H1 (cell line): ENCODE results near the gene TMBIM1. TPM values are rescaled to one million over a fixed set of nuclear protein-coding genes. Genes with fewer than 3 reads are reported as not detected.

ENCODE experiments used
- CTCF ChIA-PET: fragments of 300-600 bp; sonication (Branson Sonifier 250); formaldehyde crosslinking; loops from one replicate; lab custom pipeline; 2021; ENCODE audit not compliant: partially characterized antibody; lab: Charles Lee
- POLR2A ChIA-PET: fragments of 300-600 bp; sonication (Branson Sonifier 250); formaldehyde crosslinking; loops from one replicate; lab custom pipeline; 2021; ENCODE audit warnings: inconsistent platforms; ENCODE audit not compliant: partially characterized antibody; lab: Charles Lee
- DNase-seq, 2 experiments: peaks; one replicate each; pipeline versions ENCODE4 v3.0.0 to v3.0.0-alpha.2; 2010 to 2022; ENCODE audit warnings: low spot score in 2 of 2, low read depth in 1 of 2, mixed read lengths in 1 of 2
- FAIRE-seq: peaks from 2 replicates; lab custom pipeline; 2011; peaks lifted over from hg19 to GRCh38; lab: Jason Lieb, UNC
- H2AFZ ChIP-seq: 2 replicates; pipeline ENCODE4 v1.8.1; 2012; ENCODE audit warnings: low read length, inconsistent platforms
- H2AK5ac ChIP-seq: 2 replicates; pipeline ENCODE4 v1.6.1; 2013; ENCODE audit warnings: low read depth, low read length
- H2BK120ac ChIP-seq: replicated peaks from 2 replicates; pipeline ENCODE3; 2013; ENCODE audit warnings: low read depth, low read length, inconsistent platforms
- H2BK12ac ChIP-seq: 2 replicates; pipeline ENCODE4 v1.6.1; 2013; ENCODE audit warnings: low read depth, low read length
- H2BK15ac ChIP-seq: 2 replicates; pipeline ENCODE4 v1.6.1; 2013; ENCODE audit warnings: low read length
- H2BK20ac ChIP-seq: 2 replicates; pipeline ENCODE4 v1.6.1; 2013; ENCODE audit warnings: low read length
- H2BK5ac ChIP-seq: 2 replicates; pipeline ENCODE4 v1.6.1; 2013; ENCODE audit warnings: low read depth, low read length
- H3K14ac ChIP-seq: 2 replicates; pipeline ENCODE4 v1.6.1; 2013; ENCODE audit warnings: inconsistent platforms; ENCODE audit not compliant: insufficient read length
- H3K18ac ChIP-seq: 2 replicates; pipeline ENCODE4 v1.6.1; 2013; ENCODE audit warnings: low read length; ENCODE audit errors: extremely low read depth
- H3K23ac ChIP-seq: 2 replicates; pipeline ENCODE4 v1.6.1; 2013; ENCODE audit warnings: inconsistent platforms; ENCODE audit not compliant: insufficient read length
- H3K23me2 ChIP-seq: 2 replicates; pipeline ENCODE4 v1.6.1; 2013; ENCODE audit warnings: low read depth, low read length
- H3K27ac ChIP-seq: 2 replicates; pipeline ENCODE4 v1.6.1; 2011; ENCODE audit warnings: low read depth, low read length, inconsistent platforms
- H3K27me3 ChIP-seq, 4 experiments: replicated peaks in 1 of 4; 1 replicate in 1 of 4; 2 replicates in 3 of 4; pipeline versions ENCODE4 v1.6.1 to v1.8.1; 2011 to 2013; ENCODE audit warnings: low read length in 3 of 4, mild to moderate bottlenecking in 3 of 4, inconsistent platforms in 2 of 4, mixed read lengths in 2 of 4, moderate library complexity in 1 of 4; ENCODE audit not compliant: control insufficient read depth in 3 of 4, insufficient read depth in 3 of 4; ENCODE audit errors: extremely low read depth in 1 of 4
- H3K36me3 ChIP-seq, 4 experiments: 2 replicates each; pipeline versions ENCODE4 v1.6.1 to v1.8.1; 2011 to 2013; ENCODE audit warnings: mild to moderate bottlenecking in 4 of 4, low read length in 3 of 4, moderate library complexity in 2 of 4, control low read depth in 1 of 4, inconsistent platforms in 1 of 4; ENCODE audit not compliant: insufficient read depth in 4 of 4, control insufficient read depth in 2 of 4
- H3K4ac ChIP-seq: replicated peaks from 2 replicates; pipeline ENCODE3; 2013; ENCODE audit warnings: low read length, low read depth, mixed read lengths, inconsistent platforms; ENCODE audit not compliant: insufficient read length
- H3K4me1 ChIP-seq, 4 experiments: replicated peaks in 1 of 4; 1 replicate in 1 of 4; 2 replicates in 3 of 4; pipeline versions ENCODE4 v1.6.1 to v1.8.1; 2011 to 2013; ENCODE audit warnings: low read length in 3 of 4, inconsistent platforms in 2 of 4, mixed read lengths in 1 of 4; ENCODE audit not compliant: insufficient read depth in 4 of 4, control insufficient read depth in 3 of 4
- H3K4me2 ChIP-seq, 2 experiments: 2 replicates each; pipeline versions ENCODE4 v1.6.1 to v1.8.1; 2011 to 2013; ENCODE audit warnings: low read depth in 2 of 2, low read length in 2 of 2, control low read depth in 1 of 2, inconsistent platforms in 1 of 2, mild to moderate bottlenecking in 1 of 2; ENCODE audit not compliant: insufficient read depth in 1 of 2
- H3K4me3 ChIP-seq, 4 experiments: fragments of 200-600, 300-600 bp in 1 of 4; sonication (generic), shearing (Covaris generic), sonication (Bioruptor Twin) in 1 of 4; 2 replicates each; pipeline versions ENCODE4 v1.5.1 to v1.8.1; 2011 to 2016; ENCODE audit warnings: low read length in 4 of 4, low read depth in 3 of 4, control low read depth in 2 of 4, inconsistent platforms in 2 of 4, mild to moderate bottlenecking in 2 of 4, mixed read lengths in 1 of 4, moderate library complexity in 1 of 4; ENCODE audit not compliant: insufficient read depth in 2 of 4; ENCODE audit errors: extremely low read depth in 1 of 4
- H3K56ac ChIP-seq: replicated peaks from 2 replicates; pipeline ENCODE3; 2013; ENCODE audit warnings: low read depth, mild to moderate bottlenecking, mixed read lengths, low read length, inconsistent platforms; ENCODE audit not compliant: insufficient read length
- H3K79me1 ChIP-seq: 2 replicates; pipeline ENCODE4 v1.6.1; 2013; ENCODE audit warnings: low read depth, low read length, control low read depth
- H3K79me2 ChIP-seq, 2 experiments: 2 replicates each; pipeline versions ENCODE4 v1.6.1 to v1.8.1; 2012 to 2013; ENCODE audit warnings: low read length in 2 of 2, mild to moderate bottlenecking in 2 of 2, inconsistent platforms in 1 of 2; ENCODE audit not compliant: insufficient read depth in 2 of 2, control insufficient read depth in 1 of 2
- H3K9ac ChIP-seq, 4 experiments: replicated peaks in 1 of 4; 1 replicate in 1 of 4; 2 replicates in 3 of 4; pipeline versions ENCODE4 v1.6.1 to v1.8.1; 2011 to 2013; ENCODE audit warnings: low read depth in 3 of 4, low read length in 3 of 4, control low read depth in 2 of 4, mild to moderate bottlenecking in 2 of 4, moderate library complexity in 2 of 4, inconsistent platforms in 1 of 4; ENCODE audit errors: extremely low read depth in 1 of 4
- H3K9me3 ChIP-seq, 2 experiments: 2 replicates each; pipeline versions ENCODE4 v1.6.1 to v1.8.1; 2012 to 2013; ENCODE audit warnings: mild to moderate bottlenecking in 2 of 2, moderate library complexity in 2 of 2, control low read depth in 1 of 2, inconsistent platforms in 1 of 2, low read depth in 1 of 2, low read length in 1 of 2, mixed read lengths in 1 of 2; ENCODE audit not compliant: insufficient read depth in 2 of 2
- H4K20me1 ChIP-seq, 2 experiments: replicated peaks in 1 of 2; 2 replicates each; pipeline versions ENCODE3 to v1.8.1; 2011 to 2013; ENCODE audit warnings: inconsistent platforms in 2 of 2, low read length in 2 of 2, mild to moderate bottlenecking in 1 of 2; ENCODE audit not compliant: insufficient read depth in 2 of 2, control insufficient read depth in 1 of 2
- H4K5ac ChIP-seq: 2 replicates; pipeline ENCODE4 v1.6.1; 2013; ENCODE audit warnings: low read length, low read depth, mixed read lengths, inconsistent platforms; ENCODE audit not compliant: insufficient read length
- H4K8ac ChIP-seq: 2 replicates; pipeline ENCODE4 v1.8.0; 2013; ENCODE audit warnings: mild to moderate bottlenecking, moderate library complexity, low read length, inconsistent platforms; ENCODE audit not compliant: insufficient read depth; ENCODE audit errors: extremely low read depth
- H4K91ac ChIP-seq: replicated peaks from 2 replicates; pipeline ENCODE3; 2013; ENCODE audit warnings: low read length, mixed read lengths, inconsistent platforms; ENCODE audit not compliant: insufficient read length
- ASH2L ChIP-seq: fragments of 200-600, 300-600 bp; sonication (generic); IDR thresholded peaks from one replicate; pipeline ENCODE4 v1.7.1; 2017; ENCODE audit warnings: low read length
- BRCA1 ChIP-seq: IDR thresholded peaks from 2 replicates; pipeline ENCODE4 v1.6.1; 2012; ENCODE audit warnings: low read depth, low read length, improper control_type of control experiment
- CHD2 ChIP-seq: IDR thresholded peaks from 2 replicates; pipeline ENCODE4 v1.6.1; 2012; ENCODE audit warnings: low read length, improper control_type of control experiment
- EGR1 ChIP-seq: IDR thresholded peaks from 2 replicates; pipeline ENCODE4 v1.6.1; 2011; ENCODE audit warnings: low read depth, low read length, borderline replicate concordance
- HDAC2 ChIP-seq, 2 experiments: fragments of 300-600 bp in 1 of 2; sonication (generic) in 1 of 2; IDR thresholded peaks; 2 replicates each; pipeline ENCODE4 v1.6.1; 2011 to 2012; ENCODE audit warnings: low read depth in 2 of 2, low read length in 2 of 2, mild to moderate bottlenecking in 2 of 2, moderate library complexity in 2 of 2, borderline replicate concordance in 1 of 2, inconsistent platforms in 1 of 2
- JUND ChIP-seq: IDR thresholded peaks from 2 replicates; pipeline ENCODE4 v1.6.1; 2011; ENCODE audit warnings: mild to moderate bottlenecking, improper control_type of control experiment, low read length
- NANOG ChIP-seq: IDR thresholded peaks from 2 replicates; pipeline ENCODE4 v1.6.1; 2011; ENCODE audit warnings: low read length, low read depth, mild to moderate bottlenecking, inconsistent platforms; ENCODE audit not compliant: insufficient read depth, poor library complexity, severe bottlenecking
- RAD21 ChIP-seq, 2 experiments: IDR thresholded peaks in 1 of 2; conservative IDR thresholded peaks in 1 of 2; 2 replicates each; pipeline ENCODE4 v1.6.1; 2011; ENCODE audit warnings: low read depth in 2 of 2, low read length in 2 of 2, improper control_type of control experiment in 1 of 2, inconsistent platforms in 1 of 2, mild to moderate bottlenecking in 1 of 2, moderate library complexity in 1 of 2
- RNF2 ChIP-seq: fragments of 200-900, 300-1000 bp; sonication (generic); IDR thresholded peaks from 2 replicates; pipeline ENCODE4 v1.7.1; 2016; ENCODE audit warnings: borderline replicate concordance, low read depth, mild to moderate bottlenecking, antibody characterized with exemption, low read length; ENCODE audit not compliant: poor library complexity, severe bottlenecking; ENCODE audit errors: missing control alignments
- SAP30 ChIP-seq: fragments of 300-600 bp; sonication (generic); IDR thresholded peaks from 2 replicates; pipeline ENCODE4 v1.7.1; 2012; ENCODE audit warnings: low read length, moderate library complexity, mild to moderate bottlenecking, inconsistent platforms; ENCODE audit not compliant: insufficient read depth, insufficient replicate concordance
- SIX5 ChIP-seq: IDR thresholded peaks from 2 replicates; pipeline ENCODE4 v1.6.1; 2011; ENCODE audit warnings: mild to moderate bottlenecking, low read depth, low read length
- WGBS, 2 experiments: shearing (Covaris generic) in 1 of 2; methylation state at CpG; one replicate each; pipeline versions ENCODE4 v1.1.6 to v1.1.7; 2013 to 2015; ENCODE audit warnings: low lambda C conversion rate in 2 of 2, mixed read lengths in 2 of 2, inconsistent platforms in 1 of 2, low coverage in 1 of 2, missing lambda C conversion rate in 1 of 2; ENCODE audit not compliant: insufficient replicate concordance in 2 of 2, insufficient coverage in 1 of 2, insufficient read length in 1 of 2; ENCODE audit errors: extremely low coverage in 1 of 2, missing lambda C conversion rate in 1 of 2; 5-methylcytosine and 5-hydroxymethylcytosine counted together
- polyA plus RNA-seq, 7 experiments: library from polyadenylated mRNA; depleted of rRNA in 3 of 7; stranded (reverse) in 5 of 7; unstranded in 2 of 7; fragments of >200 nt in 5 of 7; fragments of 200-250 nt in 2 of 7; gene quantifications; 1 replicate in 5 of 7; 2 replicates in 1 of 7; 4 replicates in 1 of 7; pipeline versions ENCODE4 v1.2.1 to v1.2.3, GENCODE V29; 2011 to 2013; ENCODE audit warnings: missing spikeins in 2 of 7, mixed read lengths in 2 of 7
- total RNA-seq: library from RNA; stranded (reverse); fragmentation: NEBNext Ultra II Directional; extraction: Animal tissue kit (Norgen Biotek cat#: 25700); gene quantifications from 2 replicates; pipeline ENCODE4 v1.2.1, GENCODE V29; 2021

Gene TMBIM1
- total and polyA plus RNA-seq, 2 of the 8 experiments (the other 6 are each of a cell fraction or from before 2014, with no cell fraction given): 22.1 to 36.8 TPM

DNA sequence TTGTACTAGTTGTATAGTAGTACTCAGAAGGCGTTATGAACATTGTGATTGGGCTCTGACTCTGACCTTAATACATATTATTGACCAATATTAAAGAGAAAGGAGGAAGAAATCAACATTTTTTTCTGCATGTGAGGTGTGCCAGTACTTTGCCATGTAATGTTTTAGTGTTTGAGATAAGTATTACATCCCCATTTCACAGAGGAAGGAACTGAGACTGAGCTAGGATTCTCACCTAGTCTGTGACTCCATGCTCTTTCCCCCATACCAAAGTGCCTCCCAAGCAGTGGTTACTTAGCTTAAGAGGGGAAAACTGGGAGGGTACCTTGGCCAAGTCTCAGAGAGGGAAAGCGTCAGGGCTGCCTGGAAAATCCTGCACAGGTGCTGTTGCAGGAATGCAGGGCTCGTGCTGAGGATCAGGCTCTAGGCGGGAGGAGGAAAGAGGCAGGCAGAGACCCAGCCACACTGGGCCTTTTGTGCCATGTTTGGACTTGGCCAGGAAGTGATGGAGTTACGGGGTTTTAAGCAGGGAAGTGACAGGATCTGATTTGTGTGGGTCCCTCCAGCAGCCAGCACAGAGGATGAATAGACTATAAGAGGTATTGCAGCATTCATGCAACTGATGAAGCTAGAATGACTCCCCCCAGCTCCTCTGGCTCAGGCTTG lies 20.3 kb downstream of the TMBIM1 start:
- Histone ChIP-seq H3K23ac (no peak overlapping the region), H3K14ac (no peak overlapping the region), H4K20me1 (peaks cover 0 to 7% of the 10 kb centered on the region in 2 experiments), H2BK20ac (no peak overlapping the region), H2BK15ac (no peak overlapping the region), H4K91ac (no peak overlapping the region), H3K23me2 (peaks cover 10% of the 10 kb centered on the region), H4K5ac (no peak overlapping the region), H3K4ac (no peak overlapping the region), H2BK5ac (no peak overlapping the region), H2AK5ac (no peak overlapping the region), H3K4me1 (peaks cover 0 to 7% (median 4%) of the 10 kb centered on the region in 4 experiments; a peak in 4 of 7 replicates), H3K36me3 (peaks cover 1 to 38% (median 10%) of the 10 kb centered on the region in 4 experiments; a peak in 6 of 8 replicates), H3K27ac (no peak overlapping the region), H3K4me3 (peak overlapping the region in 1 of 4 experiments; percentile 95; a peak in 2 of 8 replicates), H3K27me3 (no peaks in the 10 kb centered on the region), H4K8ac (no peak overlapping the region), H3K9ac (no peak overlapping the region; a peak in 1 of 7 replicates), H3K56ac (no peak overlapping the region), H2AFZ (no peak overlapping the region), H3K9me3 (no peaks in the 10 kb centered on the region), H3K4me2 (peak overlapping the region; percentile 11 to 84; a peak in 1 of 4 replicates), H3K79me1 (peaks cover 8% of the 10 kb centered on the region; the same call in 1 of the 2 replicates), H3K18ac (no peak overlapping the region), H3K79me2 (peaks cover 0 to 10% of the 10 kb centered on the region in 2 experiments; a peak in 2 of 4 replicates), H2BK12ac (no peak overlapping the region), H2BK120ac (no peak overlapping the region)
- WGBS, 2 experiments: 92% methylated on average over 5 of the region's 5 CpGs; no CpG with 5 or more reads in 1 of the 2 experiments
- ChIA-PET POLR2A (interaction anchor here (0.9 to 2.8 kb wide), 7 partner anchors 10 to 132 kb away, joined by 3 to 29 read pairs (median 6); partner anchors contain the start of genes CATIP and GPBAR1), CTCF (interaction anchor here (0.5 to 8.2 kb wide), 27 partner anchors 11 to 415 kb away, joined by 3 to 131 read pairs (median 4); partner anchors contain the start of genes CATIP, GPBAR1 and TMBIM1)
- DNase-seq (no peak), FAIRE-seq (no peak)
- TF ChIP-seq RNF2 (no peak), RAD21 (IDR thresholded peaks at IDR 0.05 in 1 of 2, conservative IDR thresholded peaks at IDR 0.05 in 1 of 2; ENCODE audit: low read depth in 2 of 2, low read length in 2 of 2) (no peak), SIX5 (no peak), EGR1 (no peak), NANOG (no peak), BRCA1 (no peak), HDAC2 (IDR thresholded peaks at IDR 0.05; ENCODE audit: borderline replicate concordance in 1 of 2, low read depth in 2 of 2, low read length in 2 of 2) (no peak), SAP30 (no peak), JUND (no peak), CHD2 (no peak), ASH2L (no peak)
